ENCODE data around the gene OR2G2.

- no peak for TF ChIP-seq CTCF (IDR thresholded peaks at IDR 0.05)
- TF ChIP-seq POLR2A (IDR thresholded peaks at IDR 0.05): no peak
These were observed 49.6 kb upstream of the OR2G2 start for GRCh38 chr1:247538561-247538960.
